ENCODE measurements around the gene TMEM121B.

Gene TMEM121B

GRCh38 chr22:17083811-17084441 lies 37.2 kb downstream of the TMEM121B start:
- no peaks in the 10 kb centered on the region; the same call in 1 of the 2 replicates for H3K36me3 ChIP-seq (ENCODE audit: insufficient read depth, low read length)
- H3K79me2 ChIP-seq (ENCODE audit: insufficient read depth, low read length) = no peaks in the 10 kb centered on the region
- no peaks in the 10 kb centered on the region for H4K20me1 ChIP-seq (ENCODE audit: insufficient read depth, low read length)
- no peaks in the 10 kb centered on the region for H3K9me2 ChIP-seq (ENCODE audit: low read depth, low read length)
- H2AFZ ChIP-seq (ENCODE audit: low read length) = peak overlapping the region; percentile 64; the same call in 1 of the 2 replicates
- TF ChIP-seq, protein P1, sequence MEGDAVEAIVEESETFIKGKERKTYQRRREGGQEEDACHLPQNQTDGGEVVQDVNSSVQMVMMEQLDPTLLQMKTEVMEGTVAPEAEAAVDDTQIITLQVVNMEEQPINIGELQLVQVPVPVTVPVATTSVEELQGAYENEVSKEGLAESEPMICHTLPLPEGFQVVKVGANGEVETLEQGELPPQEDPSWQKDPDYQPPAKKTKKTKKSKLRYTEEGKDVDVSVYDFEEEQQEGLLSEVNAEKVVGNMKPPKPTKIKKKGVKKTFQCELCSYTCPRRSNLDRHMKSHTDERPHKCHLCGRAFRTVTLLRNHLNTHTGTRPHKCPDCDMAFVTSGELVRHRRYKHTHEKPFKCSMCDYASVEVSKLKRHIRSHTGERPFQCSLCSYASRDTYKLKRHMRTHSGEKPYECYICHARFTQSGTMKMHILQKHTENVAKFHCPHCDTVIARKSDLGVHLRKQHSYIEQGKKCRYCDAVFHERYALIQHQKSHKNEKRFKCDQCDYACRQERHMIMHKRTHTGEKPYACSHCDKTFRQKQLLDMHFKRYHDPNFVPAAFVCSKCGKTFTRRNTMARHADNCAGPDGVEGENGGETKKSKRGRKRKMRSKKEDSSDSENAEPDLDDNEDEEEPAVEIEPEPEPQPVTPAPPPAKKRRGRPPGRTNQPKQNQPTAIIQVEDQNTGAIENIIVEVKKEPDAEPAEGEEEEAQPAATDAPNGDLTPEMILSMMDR (IDR thresholded peaks at IDR 0.05; ENCODE audit: low read length) = no peak
- TF ChIP-seq EZH2 (IDR thresholded peaks at IDR 0.05; ENCODE audit: borderline replicate concordance, low read length) = no peak
- H3K4me3 ChIP-seq (ENCODE audit: low read depth, low read length, poor library complexity, severe bottlenecking) = peak overlapping the region; percentile 95
- no peaks in the 10 kb centered on the region for H3F3A ChIP-seq (ENCODE audit: insufficient read depth, low read length)
- H3K9me3 ChIP-seq (ENCODE audit: low read length) = no peaks in the 10 kb centered on the region
- peaks cover 40% of the 10 kb centered on the region for H3K4me1 ChIP-seq (ENCODE audit: insufficient read depth, low read length, severe bottlenecking)
- peak overlapping the region; percentile 74 for H3K4me2 ChIP-seq (ENCODE audit: low read length)
- H3K9ac ChIP-seq (ENCODE audit: low read length) = peak overlapping the region; percentile 95; the same call in 1 of the 2 replicates
- H3K27me3 ChIP-seq (ENCODE audit: insufficient read depth, low read length) = peaks cover 5% of the 10 kb centered on the region; the same call in 1 of the 2 replicates
- H3K27ac ChIP-seq (ENCODE audit: low read depth, low read length, poor library complexity, severe bottlenecking) = no peak overlapping the region

DNA sequence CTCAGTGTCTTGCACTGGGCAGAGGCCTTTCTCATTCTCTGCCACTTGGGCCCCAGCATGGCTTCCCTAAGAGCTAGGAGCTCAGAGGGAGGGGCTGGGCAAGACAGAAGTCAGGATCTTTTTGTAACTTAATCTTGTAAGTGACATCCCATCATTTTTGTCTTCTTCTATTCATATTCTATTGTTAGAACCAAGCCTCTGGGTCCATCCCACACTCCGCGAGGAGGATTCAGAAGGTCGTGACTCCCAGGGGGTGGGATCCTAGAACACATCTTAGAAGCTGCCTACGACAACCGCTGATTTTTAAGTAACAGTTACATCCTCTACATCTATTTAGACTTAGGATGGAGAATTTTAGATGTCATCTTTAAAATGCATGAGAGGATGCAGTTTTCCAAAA lies 37.9 kb downstream of the TMEM121B start:
- H3K9me2 ChIP-seq (ENCODE audit: low read depth, low read length) = no peaks in the 10 kb centered on the region
- H3K36me3 ChIP-seq (ENCODE audit: insufficient read depth, low read length) = no peaks in the 10 kb centered on the region; the same call in 1 of the 2 replicates
- no peak overlapping the region for H2AFZ ChIP-seq (ENCODE audit: low read length)
- no peaks in the 10 kb centered on the region for H3K9me3 ChIP-seq (ENCODE audit: low read length)
- no peaks in the 10 kb centered on the region for H3K79me2 ChIP-seq (ENCODE audit: insufficient read depth, low read length)
- peaks cover 38% of the 10 kb centered on the region for H3K4me1 ChIP-seq (ENCODE audit: insufficient read depth, low read length, severe bottlenecking)
- H3F3A ChIP-seq (ENCODE audit: insufficient read depth, low read length) = no peaks in the 10 kb centered on the region
- no peak overlapping the region for H3K27ac ChIP-seq (ENCODE audit: low read depth, low read length, poor library complexity, severe bottlenecking)
- H3K9ac ChIP-seq (ENCODE audit: low read length) = no peak overlapping the region
- H3K27me3 ChIP-seq (ENCODE audit: insufficient read depth, low read length) = peaks cover 5% of the 10 kb centered on the region; the same call in 1 of the 2 replicates
- no peak overlapping the region for H3K4me2 ChIP-seq (ENCODE audit: low read length)
- TF ChIP-seq, protein P1 (IDR thresholded peaks at IDR 0.05; ENCODE audit: low read length) = no peak
- no peaks in the 10 kb centered on the region for H4K20me1 ChIP-seq (ENCODE audit: insufficient read depth, low read length)
- no peak overlapping the region for H3K4me3 ChIP-seq (ENCODE audit: low read depth, low read length, poor library complexity, severe bottlenecking)

DNA sequence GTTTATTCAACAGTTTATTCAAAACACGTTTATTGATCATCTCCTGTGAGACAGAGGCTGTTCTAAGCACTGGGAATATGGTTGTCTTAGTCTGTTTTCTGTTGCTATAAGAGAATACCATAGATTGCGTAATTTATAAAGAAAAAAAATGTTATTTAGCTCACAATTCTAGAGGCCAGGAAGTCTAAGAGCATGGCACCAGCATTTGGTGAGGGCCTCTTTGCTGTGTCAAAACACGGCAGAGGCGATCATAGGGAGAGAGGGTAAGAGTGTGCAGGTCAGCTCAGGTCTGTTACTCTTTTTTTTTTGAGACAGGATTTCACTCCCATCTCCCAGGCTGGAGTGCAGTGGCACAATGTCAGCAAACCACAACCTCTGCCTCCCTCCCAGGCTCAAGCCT lies 41.6 kb downstream of the TMEM121B start:
- no peak overlapping the region for H2AFZ ChIP-seq (ENCODE audit: low read length)

More for the DNA sequence above, 41.6 kb downstream of the TMEM121B start:
- TF ChIP-seq EZH2 (IDR thresholded peaks at IDR 0.05; ENCODE audit: borderline replicate concordance, low read length) = no peak
- TF ChIP-seq, protein P1 (IDR thresholded peaks at IDR 0.05; ENCODE audit: low read length) = no peak
- H4K20me1 ChIP-seq (ENCODE audit: insufficient read depth, low read length) = no peaks in the 10 kb centered on the region
- H3K9me2 ChIP-seq (ENCODE audit: low read depth, low read length) = no peaks in the 10 kb centered on the region
- H3K9ac ChIP-seq (ENCODE audit: low read length) = no peak overlapping the region
- no peak overlapping the region for H3K4me3 ChIP-seq (ENCODE audit: low read depth, low read length, poor library complexity, severe bottlenecking)
- peaks cover 7% of the 10 kb centered on the region for H3K4me1 ChIP-seq (ENCODE audit: insufficient read depth, low read length, severe bottlenecking)
- no peak overlapping the region for H3K4me2 ChIP-seq (ENCODE audit: low read length)
- no peaks in the 10 kb centered on the region for H3K27me3 ChIP-seq (ENCODE audit: insufficient read depth, low read length)
- H3K27ac ChIP-seq (ENCODE audit: low read depth, low read length, poor library complexity, severe bottlenecking) = no peak overlapping the region
- no peaks in the 10 kb centered on the region for H3K79me2 ChIP-seq (ENCODE audit: insufficient read depth, low read length)
- no peaks in the 10 kb centered on the region for H3K36me3 ChIP-seq (ENCODE audit: insufficient read depth, low read length)
- H3F3A ChIP-seq (ENCODE audit: insufficient read depth, low read length) = no peaks in the 10 kb centered on the region
- no peaks in the 10 kb centered on the region for H3K9me3 ChIP-seq (ENCODE audit: low read length)
